Lung (tissue), 12 donors: ENCODE data around the gene MED12L. TPM values are rescaled to one million over a fixed set of nuclear protein-coding genes. Genes with fewer than 3 reads are reported as not detected.

Experiments
- ATAC-seq: fragments of 200-7000 bp; cut with Tn5 transposase; one replicate; pipeline ENCODE4 v1.9.1; 2020; ENCODE audit warnings: moderate number of reproducible peaks; ENCODE audit not compliant: insufficient read depth, low FRiP score
- DNase-seq, 3 donors: peaks; one replicate each; pipeline ENCODE4 v3.0.0-alpha.2; 2013 to 2017
- H3K27ac ChIP-seq, 2 donors: one replicate each; pipeline ENCODE4 v1.5.1; 2013; ENCODE audit warnings: mild to moderate bottlenecking in 2 of 2, moderate library complexity in 2 of 2, control low read depth in 1 of 2, inconsistent platforms in 1 of 2, low read depth in 1 of 2, low read length in 1 of 2
- H3K27me3 ChIP-seq, 3 donors: one replicate each; pipeline ENCODE4 v1.5.1; 2013; ENCODE audit warnings: low read length in 2 of 3; ENCODE audit not compliant: control insufficient read depth in 3 of 3, insufficient read depth in 3 of 3
- H3K36me3 ChIP-seq, 4 donors: one replicate each; pipeline ENCODE4 v1.5.1; 2013; ENCODE audit warnings: low read length in 4 of 4, mild to moderate bottlenecking in 1 of 4, moderate library complexity in 1 of 4; ENCODE audit not compliant: control insufficient read depth in 4 of 4, insufficient read depth in 4 of 4
- H3K4me1 ChIP-seq, 5 donors: one replicate each; pipeline ENCODE4 v1.5.1; 2013; ENCODE audit warnings: low read length in 5 of 5, mild to moderate bottlenecking in 2 of 5, moderate library complexity in 1 of 5; ENCODE audit not compliant: control insufficient read depth in 5 of 5, insufficient read depth in 5 of 5
- H3K4me3 ChIP-seq: one replicate; pipeline ENCODE4 v1.5.1; 2013; ENCODE audit warnings: mild to moderate bottlenecking, control low read depth, moderate library complexity
- H3K9ac ChIP-seq, 2 donors: one replicate each; pipeline ENCODE4 v1.5.1; 2013; ENCODE audit warnings: low read length in 2 of 2, control low read depth in 1 of 2; ENCODE audit not compliant: insufficient read depth in 1 of 2
- H3K9me3 ChIP-seq, 4 donors: one replicate each; pipeline ENCODE4 v1.5.1; 2013; ENCODE audit warnings: low read length in 3 of 4, mild to moderate bottlenecking in 1 of 4, moderate library complexity in 1 of 4; ENCODE audit not compliant: control insufficient read depth in 4 of 4, insufficient read depth in 3 of 4
- CTCF ChIP-seq: IDR thresholded peaks from 2 replicates; pipeline ENCODE4 v1.5.1; 2012; ENCODE audit warnings: mild to moderate bottlenecking; ENCODE audit errors: control extremely low read depth, extremely low read depth
- WGBS, 2 donors: extraction: QIAGEN DNeasy Blood & Tissue Kit; methylation state at CpG; one replicate each; pipeline ENCODE4 v1.1.7; 2013; 5-methylcytosine and 5-hydroxymethylcytosine counted together
- polyA plus RNA-seq, 2 donors: library from polyadenylated mRNA; stranded (reverse); fragments of 200-250 nt; gene quantifications; one replicate each; pipeline ENCODE4 v1.2.1, GENCODE V29; 2013
- total RNA-seq, 2 donors: library from RNA; depleted of rRNA in 1 of 2; stranded (reverse); fragments of >200 nt in 1 of 2; gene quantifications; one replicate each; pipeline ENCODE4 v1.2.1, GENCODE V29; 2014 to 2021
- donor health status: control.
- donor health status: control.
- donor health status: Bipolar disorder and iron deficiency.
- donor health status: healthy.
- donor health status: DM: yes; HTN: yes; CAD: no.

The MED12L gene
- total and polyA plus RNA-seq, 4 donors, result 0.02 to 0.82 (median 0.30) TPM

DNA sequence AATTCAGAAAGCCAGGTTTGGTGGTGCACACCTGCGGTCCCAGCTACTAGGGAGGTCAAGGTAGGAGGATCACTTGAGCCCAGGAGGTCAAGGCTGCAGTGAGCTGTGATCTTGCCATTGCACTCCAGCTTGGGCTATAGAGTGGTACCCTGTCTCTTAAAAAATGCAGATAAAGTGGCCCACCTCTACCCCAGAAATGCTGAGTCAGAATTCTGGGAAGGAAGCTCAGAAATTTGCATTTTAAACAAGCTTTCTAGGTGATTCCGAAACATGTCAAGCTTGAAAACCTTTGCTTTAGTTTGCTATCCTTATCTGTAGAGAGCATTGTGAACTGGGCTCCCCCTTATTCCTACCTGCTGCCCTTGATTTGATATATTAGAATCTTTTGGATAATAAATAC, 7.7 kb downstream of the MED12L start:
- Histone ChIP-seq H3K27ac (no peak overlapping the region), H3K4me3 (no peak overlapping the region), H3K27me3 (peaks cover 0 to 6% (median 3%) of the 10 kb centered on the region in 3 donors), H3K4me1 (peaks cover 0 to 2% (median 0%) of the 10 kb centered on the region in 5 donors), H3K9ac (no peak overlapping the region), H3K9me3 (no peaks in the 10 kb centered on the region), H3K36me3 (no peaks in the 10 kb centered on the region)
- 85 to 86% methylated on average over 2 of the region's 2 CpGs for WGBS, 2 donors
- TF ChIP-seq CTCF, result no peak
- no peak for DNase-seq
- no peak for ATAC-seq

DNA sequence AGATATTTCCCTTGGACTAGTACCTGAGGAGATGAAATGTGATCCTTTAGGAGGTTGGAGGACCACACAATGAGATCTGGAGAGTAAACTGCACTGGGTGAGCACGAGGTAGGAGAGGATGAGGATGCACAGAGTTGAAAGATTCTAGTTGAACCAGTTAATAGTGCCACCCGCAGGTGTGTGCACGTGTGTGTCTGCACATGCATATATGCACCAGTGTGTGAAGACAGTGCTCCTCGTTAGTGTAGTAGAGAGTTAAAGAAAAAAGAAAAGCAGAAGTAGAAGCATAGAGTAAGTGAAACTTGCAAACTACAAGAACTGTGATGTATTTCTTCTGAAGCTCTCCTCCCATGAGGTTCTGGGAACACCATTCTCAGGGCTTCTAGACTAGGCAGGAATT, 8.4 kb downstream of the MED12L start:
- no peak overlapping the region for H3K4me3 ChIP-seq
- H3K9me3 ChIP-seq, result no peaks in the 10 kb centered on the region
- DNase-seq (no peak), ATAC-seq (no peak)
- no peak overlapping the region for H3K9ac ChIP-seq
- no peaks in the 10 kb centered on the region for H3K36me3 ChIP-seq
- TF ChIP-seq CTCF, result no peak
- H3K4me1 ChIP-seq, result peaks cover 0 to 2% (median 0%) of the 10 kb centered on the region in 5 donors
- H3K27ac ChIP-seq, result no peak overlapping the region
- peaks cover 0 to 3% (median 3%) of the 10 kb centered on the region in 3 donors for H3K27me3 ChIP-seq
- WGBS, 2 donors, result 42 to 58% methylated on average over 4 of the region's 4 CpGs

- Histone ChIP-seq H3K36me3 (no peaks in the 10 kb centered on the region), H3K27ac (no peak overlapping the region), H3K4me3 (no peak overlapping the region), H3K9ac (no peak overlapping the region), H3K9me3 (no peaks in the 10 kb centered on the region), H3K27me3 (peaks cover 0 to 11% (median 5%) of the 10 kb centered on the region in 3 donors), H3K4me1 (peaks cover 0 to 2% (median 0%) of the 10 kb centered on the region in 5 donors)
- 40 to 80% methylated on average over 2 of the region's 2 CpGs for WGBS, 2 donors
- TF ChIP-seq CTCF, result no peak
- no peak for ATAC-seq
- no peak for DNase-seq
These were observed 11.3 kb downstream of the MED12L start for GRCh38 chr3:151096716-151097115.

- H3K36me3 ChIP-seq, result no peaks in the 10 kb centered on the region
- H3K9me3 ChIP-seq, result no peaks in the 10 kb centered on the region
- WGBS, 2 donors, result 76 to 88% methylated on average over 1 of the region's 1 CpG
- H3K4me3 ChIP-seq, result no peak overlapping the region
- ATAC-seq (no peak), DNase-seq (no peak)
- H3K4me1 ChIP-seq, result peaks cover 0 to 2% (median 0%) of the 10 kb centered on the region in 5 donors
- H3K27me3 ChIP-seq, result peaks cover 0 to 14% (median 5%) of the 10 kb centered on the region in 3 donors
- no peak overlapping the region for H3K27ac ChIP-seq
- H3K9ac ChIP-seq, result no peak overlapping the region
- no peak for TF ChIP-seq CTCF
These were observed 14.6 kb downstream of the MED12L start for GRCh38 chr3:151100076-151100475.
